K562 (cell line): ENCODE measurements around the gene ZNF787.

Source experiments
- CREB3L1 ChIP-seq: fragments of 450-650 bp; IDR thresholded peaks from 2 replicates; pipeline ENCODE4 v1.6.1; 2014; ENCODE audit warnings: low read depth, mild to moderate bottlenecking, moderate library complexity, borderline replicate concordance
- FOXA1 ChIP-seq: fragments of 450-650 bp; IDR thresholded peaks from 2 replicates; pipeline ENCODE4 v1.6.1; 2016; ENCODE audit warnings: mild to moderate bottlenecking, borderline replicate concordance
- JUND ChIP-seq, 2 experiments: IDR thresholded peaks; 2 replicates in 1 of 2; 3 replicates in 1 of 2; pipeline ENCODE4 v1.6.1; 2011; ENCODE audit warnings: borderline replicate concordance in 2 of 2, low read depth in 2 of 2, low read length in 2 of 2, improper control_type of control experiment in 1 of 2, missing biosample characterization in 1 of 2, missing genetic modification characterization in 1 of 2, missing genetic modification reagents in 1 of 2
- MEIS2 ChIP-seq: fragments of 450-650 bp; IDR thresholded peaks from 2 replicates; pipeline ENCODE4 v1.6.1; 2014; ENCODE audit warnings: mild to moderate bottlenecking; ENCODE audit not compliant: partially characterized antibody
- MXD1 ChIP-seq: fragments of 250-450 bp; sonication (Bioruptor Pico); IDR thresholded peaks from 2 replicates; pipeline ENCODE4 v1.8.0; 2021; ENCODE audit warnings: borderline replicate concordance, mild to moderate bottlenecking, moderate library complexity; ENCODE audit not compliant: poor library complexity, severe bottlenecking
- POLR2A ChIP-seq: fragments of 450-650 bp; conservative IDR thresholded peaks from 2 replicates; pipeline ENCODE4 v1.6.1; 2016
- SMAD1 ChIP-seq: fragments of 150-350 bp; IDR thresholded peaks from 2 replicates; pipeline ENCODE4 v1.6.1; 2014; ENCODE audit warnings: low read length, low read depth; ENCODE audit not compliant: partially characterized antibody
- SOX6 ChIP-seq: fragments of 450-650 bp; IDR thresholded peaks from 2 replicates; pipeline ENCODE4 v1.6.1; 2014; ENCODE audit warnings: mild to moderate bottlenecking
- SREBF1 ChIP-seq: fragments of 150-350 bp; IDR thresholded peaks from 2 replicates; pipeline ENCODE4 v1.6.1; 2014; ENCODE audit warnings: antibody characterized with exemption, low read depth, low read length, borderline replicate concordance
- TCF7L2 ChIP-seq: fragments of 150-350 bp; IDR thresholded peaks from 2 replicates; pipeline ENCODE4 v1.6.1; 2016; ENCODE audit warnings: low read depth, mild to moderate bottlenecking, low read length, moderate library complexity
- ZMIZ1 ChIP-seq, 2 experiments: fragments of 150-350 bp in 1 of 2; IDR thresholded peaks; 2 replicates each; pipeline ENCODE4 v1.6.1; 2012 to 2016; ENCODE audit warnings: low read depth in 2 of 2, low read length in 2 of 2, mild to moderate bottlenecking in 1 of 2, moderate library complexity in 1 of 2
- ZNF253 ChIP-seq: fragments of 250-450 bp; sonication (Bioruptor Pico); conservative IDR thresholded peaks from 2 replicates; pipeline ENCODE4 v1.6.1; 2021; ENCODE audit warnings: mild to moderate bottlenecking

GRCh38 chr19:56053596-56053995 is 67.5 kb downstream of the ZNF787 start:
- TF ChIP-seq SMAD1 = no peak
- TF ChIP-seq CREB3L1 = no peak
- TF ChIP-seq TCF7L2 = no peak
- TF ChIP-seq ZMIZ1 (IDR thresholded peaks at IDR 0.05; ENCODE audit: low read depth in 2 of 2, low read length in 2 of 2) = no peak
- no peak for TF ChIP-seq POLR2A
- TF ChIP-seq MXD1 (CRISPR knock-in tag) = no peak
- TF ChIP-seq SREBF1 = no peak
- no peak for TF ChIP-seq JUND (IDR thresholded peaks at IDR 0.05; ENCODE audit: borderline replicate concordance, low read depth, low read length)
- TF ChIP-seq JUND (tag; IDR thresholded peaks at IDR 0.05; ENCODE audit: borderline replicate concordance, low read depth, low read length) = no peak
- no peak for TF ChIP-seq FOXA1
- no peak for TF ChIP-seq MEIS2
- TF ChIP-seq ZNF253 (CRISPR knock-in tag) = no peak
- no peak for TF ChIP-seq SOX6
